ENCODE results near the gene STS. TPM values are rescaled to one million over a fixed set of nuclear protein-coding genes. Genes with fewer than 3 reads are reported as not detected.

STS gene
- total RNA-seq, 1 donor from 2014 or later, result 5.3 TPM

DNA sequence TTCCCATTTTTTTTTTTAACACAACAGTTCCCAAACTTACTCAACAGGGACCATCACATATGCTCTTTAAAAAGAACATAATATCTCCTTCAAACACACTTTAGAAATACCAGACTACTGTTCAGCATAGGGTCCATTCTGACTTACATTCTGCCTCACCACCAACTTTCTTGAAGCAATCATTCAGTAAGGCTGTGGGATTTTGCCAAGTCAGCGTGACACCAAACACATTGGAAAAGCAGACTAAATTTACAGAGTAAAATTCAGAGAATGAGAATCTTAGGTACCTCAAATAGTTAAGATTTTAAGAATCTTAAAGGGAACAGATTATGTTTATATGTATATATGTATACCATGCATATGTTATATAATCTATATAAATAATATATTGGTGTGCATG, 7.7 kb downstream of the STS start:
- H3K9me3 ChIP-seq (replicated peaks), result no peaks in the 10 kb centered on the region
- intact Hi-C loops (cut with micrococcal nuclease), result no loop called here
- no peak for TF ChIP-seq CTCF (IDR thresholded peaks at IDR 0.05; ENCODE audit: borderline replicate concordance)
- H3K27ac ChIP-seq (replicated peaks), result no peak overlapping the region
- H3K4me1 ChIP-seq, result no peaks in the 10 kb centered on the region
- no peaks in the 10 kb centered on the region for H3K36me3 ChIP-seq
- no peak overlapping the region for H3K4me3 ChIP-seq
- DNase-seq, result no peak
- H3K27me3 ChIP-seq (ENCODE audit: low read depth), result no peaks in the 10 kb centered on the region

DNA sequence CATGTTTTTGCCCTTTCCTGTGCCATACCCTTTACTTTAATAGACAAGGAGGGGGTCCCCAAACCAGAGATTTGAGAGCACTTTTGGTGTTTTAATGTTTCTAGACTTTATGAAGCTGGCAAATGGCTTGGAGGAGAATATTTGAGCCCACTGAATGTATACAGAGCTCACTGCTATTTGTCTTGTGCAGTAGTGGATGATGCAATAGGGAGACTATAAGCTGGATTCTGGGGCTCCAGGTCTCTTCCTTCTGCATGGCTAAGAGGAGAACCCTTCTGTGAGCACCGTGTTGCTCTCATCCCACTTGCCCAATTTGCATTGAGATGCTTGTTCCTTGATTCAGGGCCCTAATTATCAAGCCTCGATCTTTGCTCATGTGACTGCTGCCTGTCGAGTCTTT, 9.4 kb downstream of the STS start:
- H3K4me1 ChIP-seq, result no peaks in the 10 kb centered on the region
- DNase-seq, result no peak
- no peak overlapping the region for H3K4me3 ChIP-seq
- no peaks in the 10 kb centered on the region for H3K27me3 ChIP-seq (ENCODE audit: low read depth)
- no peaks in the 10 kb centered on the region for H3K36me3 ChIP-seq
- TF ChIP-seq CTCF (IDR thresholded peaks at IDR 0.05; ENCODE audit: borderline replicate concordance), result no peak
- intact Hi-C loops (cut with micrococcal nuclease), result no loop called here
- no peaks in the 10 kb centered on the region for H3K9me3 ChIP-seq (replicated peaks)
- H3K27ac ChIP-seq (replicated peaks), result no peak overlapping the region

- no peak overlapping the region for H3K4me3 ChIP-seq
- H3K27me3 ChIP-seq (ENCODE audit: low read depth), result no peaks in the 10 kb centered on the region
- TF ChIP-seq CTCF (IDR thresholded peaks at IDR 0.05; ENCODE audit: borderline replicate concordance), result no peak
- no peak overlapping the region for H3K27ac ChIP-seq (replicated peaks)
- intact Hi-C loops (cut with micrococcal nuclease), result no loop called here
- H3K36me3 ChIP-seq, result no peaks in the 10 kb centered on the region
- H3K4me1 ChIP-seq, result no peaks in the 10 kb centered on the region
- DNase-seq, result no peak
- no peaks in the 10 kb centered on the region for H3K9me3 ChIP-seq (replicated peaks)
Measured at GRCh38 chrX:7158468-7158990, 11.0 kb downstream of the STS start.

DNA sequence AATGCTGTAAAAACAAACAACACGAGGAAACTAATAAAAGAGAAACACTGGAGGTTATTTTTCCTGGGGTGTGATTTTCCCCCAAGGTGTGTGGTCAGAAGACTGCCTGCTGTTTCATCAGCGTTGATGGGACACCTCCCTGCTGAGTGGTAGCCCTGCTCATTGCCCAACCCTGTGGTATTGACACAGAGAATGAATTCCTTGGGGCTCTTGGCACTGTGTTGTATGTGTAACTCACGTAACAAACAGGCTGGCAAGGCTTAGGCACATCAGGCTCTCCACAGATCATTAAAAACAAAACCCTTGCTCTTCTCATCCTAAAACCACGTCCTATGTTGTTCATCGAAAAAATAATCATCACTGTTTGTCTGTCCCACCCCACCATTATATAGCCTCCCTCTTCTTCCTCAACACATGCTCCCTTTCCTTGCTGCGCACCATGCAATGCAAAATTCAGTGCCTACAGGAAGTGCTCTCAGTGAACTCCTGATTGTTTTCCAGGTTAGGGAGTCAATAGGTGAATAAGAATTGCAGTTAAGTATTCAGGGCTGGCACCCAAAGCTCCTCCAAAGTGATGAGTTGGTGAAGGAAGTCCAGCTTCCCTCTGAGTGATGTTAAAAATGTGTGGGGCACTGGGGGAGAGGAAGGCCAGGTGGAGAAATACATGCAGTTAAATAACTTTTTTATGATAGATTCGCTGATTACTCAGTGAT, 11.8 kb downstream of the STS start:
- DNase-seq, result no peak
- Histone ChIP-seq H3K4me1 (no peaks in the 10 kb centered on the region), H3K4me3 (no peak overlapping the region), H3K9me3 (replicated peaks) (no peaks in the 10 kb centered on the region), H3K27me3 (ENCODE audit: low read depth) (no peaks in the 10 kb centered on the region), H3K36me3 (no peaks in the 10 kb centered on the region), H3K27ac (replicated peaks) (no peak overlapping the region)
- TF ChIP-seq CTCF (IDR thresholded peaks at IDR 0.05; ENCODE audit: borderline replicate concordance), result no peak
- intact Hi-C loops (cut with micrococcal nuclease), result no loop called here

DNA sequence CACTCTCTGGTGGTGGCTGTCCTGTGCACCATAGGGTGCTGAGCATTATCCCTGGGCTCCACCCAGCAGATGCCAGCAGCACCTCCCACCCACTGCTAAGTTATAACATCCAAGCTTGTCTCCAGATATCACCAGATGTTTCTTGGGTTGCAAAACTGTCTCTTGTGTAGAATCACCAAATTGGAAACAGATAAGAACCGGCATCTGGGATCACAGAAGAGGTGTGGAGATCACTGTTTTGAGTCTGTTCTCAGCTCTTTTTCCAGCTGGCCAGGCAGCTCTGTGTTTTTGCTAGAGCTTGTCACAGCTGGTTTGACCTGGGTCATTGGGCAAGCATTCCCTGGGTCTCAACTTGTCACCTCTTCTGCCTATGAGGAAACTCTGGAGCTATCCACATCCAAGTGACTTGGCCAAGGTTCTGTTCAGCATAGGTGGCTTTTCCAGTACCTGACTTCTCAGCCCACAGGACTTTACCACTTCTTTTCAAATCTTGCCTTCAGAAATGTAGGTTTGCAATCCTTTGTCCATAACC, 15.7 kb downstream of the STS start:
- no peaks in the 10 kb centered on the region for H3K4me1 ChIP-seq
- H3K27me3 ChIP-seq (ENCODE audit: low read depth), result no peaks in the 10 kb centered on the region
- TF ChIP-seq CTCF (IDR thresholded peaks at IDR 0.05; ENCODE audit: borderline replicate concordance), result no peak
- intact Hi-C loops (cut with micrococcal nuclease), result no loop called here
- H3K9me3 ChIP-seq (replicated peaks), result no peaks in the 10 kb centered on the region
- no peak overlapping the region for H3K27ac ChIP-seq (replicated peaks)
- H3K4me3 ChIP-seq, result no peak overlapping the region
- H3K36me3 ChIP-seq, result no peaks in the 10 kb centered on the region
- no peak for DNase-seq

Data from left ventricle myocardium inferior (tissue), 1 donor.